A549 (cell line): ENCODE results near the gene PARD6G.

Experiments used
- SMC3 ChIP-seq: fragments of >200 bp; sonication (Bioruptor Twin); formaldehyde crosslinking; IDR thresholded peaks from 3 replicates; pipeline ENCODE4 v1.6.1; 2018; ENCODE audit warnings: inconsistent platforms
- TF ChIP-seq, protein P1 (sequence below): fragments of 200-600 bp; sonication (generic); IDR thresholded peaks from 2 replicates; pipeline ENCODE4 v1.6.1; 2016; ENCODE audit warnings: antibody characterized with exemption, mild to moderate bottlenecking, moderate library complexity
- TF ChIP-seq, protein P2 (sequence below): fragments of >200 bp; sonication (Bioruptor Twin); formaldehyde crosslinking; IDR thresholded peaks from 3 replicates; pipeline ENCODE4 v1.5.1; 2016

DNA sequence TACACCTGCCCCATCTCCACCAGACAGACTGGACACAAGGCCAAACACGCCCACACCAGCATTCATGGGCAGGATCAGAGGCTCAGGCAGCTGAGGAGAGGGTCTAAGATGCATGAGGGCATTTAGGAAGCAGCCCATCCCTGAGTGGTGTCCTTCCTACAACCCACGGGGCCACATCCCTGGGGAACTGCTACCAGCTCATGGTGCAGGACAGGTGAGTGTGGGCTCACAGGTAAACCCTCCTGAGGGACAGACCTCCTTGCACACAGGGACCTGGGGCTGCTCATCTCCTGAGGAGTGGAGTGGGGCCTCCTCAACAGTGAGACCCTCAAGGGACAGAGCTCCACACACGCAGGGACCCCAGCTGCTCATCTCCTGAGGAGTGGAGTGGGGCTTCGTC lies 14.6 kb downstream of the PARD6G start:
- TF ChIP-seq SMC3: no peak
- TF ChIP-seq, protein P1, sequence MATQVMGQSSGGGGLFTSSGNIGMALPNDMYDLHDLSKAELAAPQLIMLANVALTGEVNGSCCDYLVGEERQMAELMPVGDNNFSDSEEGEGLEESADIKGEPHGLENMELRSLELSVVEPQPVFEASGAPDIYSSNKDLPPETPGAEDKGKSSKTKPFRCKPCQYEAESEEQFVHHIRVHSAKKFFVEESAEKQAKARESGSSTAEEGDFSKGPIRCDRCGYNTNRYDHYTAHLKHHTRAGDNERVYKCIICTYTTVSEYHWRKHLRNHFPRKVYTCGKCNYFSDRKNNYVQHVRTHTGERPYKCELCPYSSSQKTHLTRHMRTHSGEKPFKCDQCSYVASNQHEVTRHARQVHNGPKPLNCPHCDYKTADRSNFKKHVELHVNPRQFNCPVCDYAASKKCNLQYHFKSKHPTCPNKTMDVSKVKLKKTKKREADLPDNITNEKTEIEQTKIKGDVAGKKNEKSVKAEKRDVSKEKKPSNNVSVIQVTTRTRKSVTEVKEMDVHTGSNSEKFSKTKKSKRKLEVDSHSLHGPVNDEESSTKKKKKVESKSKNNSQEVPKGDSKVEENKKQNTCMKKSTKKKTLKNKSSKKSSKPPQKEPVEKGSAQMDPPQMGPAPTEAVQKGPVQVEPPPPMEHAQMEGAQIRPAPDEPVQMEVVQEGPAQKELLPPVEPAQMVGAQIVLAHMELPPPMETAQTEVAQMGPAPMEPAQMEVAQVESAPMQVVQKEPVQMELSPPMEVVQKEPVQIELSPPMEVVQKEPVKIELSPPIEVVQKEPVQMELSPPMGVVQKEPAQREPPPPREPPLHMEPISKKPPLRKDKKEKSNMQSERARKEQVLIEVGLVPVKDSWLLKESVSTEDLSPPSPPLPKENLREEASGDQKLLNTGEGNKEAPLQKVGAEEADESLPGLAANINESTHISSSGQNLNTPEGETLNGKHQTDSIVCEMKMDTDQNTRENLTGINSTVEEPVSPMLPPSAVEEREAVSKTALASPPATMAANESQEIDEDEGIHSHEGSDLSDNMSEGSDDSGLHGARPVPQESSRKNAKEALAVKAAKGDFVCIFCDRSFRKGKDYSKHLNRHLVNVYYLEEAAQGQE: no peak
- TF ChIP-seq, protein P2, sequence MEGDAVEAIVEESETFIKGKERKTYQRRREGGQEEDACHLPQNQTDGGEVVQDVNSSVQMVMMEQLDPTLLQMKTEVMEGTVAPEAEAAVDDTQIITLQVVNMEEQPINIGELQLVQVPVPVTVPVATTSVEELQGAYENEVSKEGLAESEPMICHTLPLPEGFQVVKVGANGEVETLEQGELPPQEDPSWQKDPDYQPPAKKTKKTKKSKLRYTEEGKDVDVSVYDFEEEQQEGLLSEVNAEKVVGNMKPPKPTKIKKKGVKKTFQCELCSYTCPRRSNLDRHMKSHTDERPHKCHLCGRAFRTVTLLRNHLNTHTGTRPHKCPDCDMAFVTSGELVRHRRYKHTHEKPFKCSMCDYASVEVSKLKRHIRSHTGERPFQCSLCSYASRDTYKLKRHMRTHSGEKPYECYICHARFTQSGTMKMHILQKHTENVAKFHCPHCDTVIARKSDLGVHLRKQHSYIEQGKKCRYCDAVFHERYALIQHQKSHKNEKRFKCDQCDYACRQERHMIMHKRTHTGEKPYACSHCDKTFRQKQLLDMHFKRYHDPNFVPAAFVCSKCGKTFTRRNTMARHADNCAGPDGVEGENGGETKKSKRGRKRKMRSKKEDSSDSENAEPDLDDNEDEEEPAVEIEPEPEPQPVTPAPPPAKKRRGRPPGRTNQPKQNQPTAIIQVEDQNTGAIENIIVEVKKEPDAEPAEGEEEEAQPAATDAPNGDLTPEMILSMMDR: no peak
